ENCODE data around the gene CAMTA1.

The CAMTA1 gene

GRCh38 chr1:7253118-7253480 lies 467.8 kb downstream of the CAMTA1 start:
- DNase-seq (ENCODE audit: low read depth in 3 of 3) = no peak

- no peak for DNase-seq (ENCODE audit: low read depth in 3 of 3)
Measured at GRCh38 chr1:7253988-7254587, 468.8 kb downstream of the CAMTA1 start.

- DNase-seq (ENCODE audit: low read depth in 3 of 3) = no peak
Measured at GRCh38 chr1:7255303-7256058, 470.2 kb downstream of the CAMTA1 start.

GRCh38 chr1:7256526-7256925 lies 471.3 kb downstream of the CAMTA1 start:
- DNase-seq (ENCODE audit: low read depth in 3 of 3) = no peak

- no peak for DNase-seq (ENCODE audit: low read depth in 3 of 3)
Measured at GRCh38 chr1:7257225-7257624, 472.0 kb downstream of the CAMTA1 start.

GRCh38 chr1:7258589-7259135 lies 473.4 kb downstream of the CAMTA1 start:
- DNase-seq (ENCODE audit: low read depth in 3 of 3) = no peak

- DNase-seq (ENCODE audit: low read depth in 3 of 3) = no peak
Measured at GRCh38 chr1:7259955-7260354, 474.7 kb downstream of the CAMTA1 start.

GRCh38 chr1:7261490-7261889 lies 476.2 kb downstream of the CAMTA1 start:
- no peak for DNase-seq (ENCODE audit: low read depth in 3 of 3)

- DNase-seq (ENCODE audit: low read depth in 3 of 3) = no peak
Measured at GRCh38 chr1:7262611-7263010, 477.4 kb downstream of the CAMTA1 start.

GRCh38 chr1:7263021-7263960 lies 478.0 kb downstream of the CAMTA1 start:
- no peak for DNase-seq (ENCODE audit: low read depth in 3 of 3)

- no peak for DNase-seq (ENCODE audit: low read depth in 3 of 3)
Measured at GRCh38 chr1:7264101-7264500, 478.8 kb downstream of the CAMTA1 start.

- DNase-seq (ENCODE audit: low read depth in 3 of 3) = no peak
Measured at GRCh38 chr1:7265771-7266371, 480.6 kb downstream of the CAMTA1 start.

- DNase-seq (ENCODE audit: low read depth in 3 of 3) = no peak
Measured at GRCh38 chr1:7266561-7266960, 481.3 kb downstream of the CAMTA1 start.

GRCh38 chr1:7267493-7267892 lies 482.2 kb downstream of the CAMTA1 start:
- no peak for DNase-seq (ENCODE audit: low read depth in 3 of 3)

GRCh38 chr1:7268983-7269382 lies 483.7 kb downstream of the CAMTA1 start:
- no peak for DNase-seq (ENCODE audit: low read depth in 3 of 3)

- no peak for DNase-seq (ENCODE audit: low read depth in 3 of 3)
Measured at GRCh38 chr1:7269525-7269924, 484.3 kb downstream of the CAMTA1 start.

- DNase-seq (ENCODE audit: low read depth in 3 of 3) = no peak
Measured at GRCh38 chr1:7274256-7274655, 489.0 kb downstream of the CAMTA1 start.

GRCh38 chr1:7278045-7278444 lies 492.8 kb downstream of the CAMTA1 start:
- DNase-seq (ENCODE audit: low read depth in 3 of 3) = no peak

- no peak for DNase-seq (ENCODE audit: low read depth in 3 of 3)
Measured at GRCh38 chr1:7278827-7279765, 493.8 kb downstream of the CAMTA1 start.

- no peak for DNase-seq (ENCODE audit: low read depth in 3 of 3)
Measured at GRCh38 chr1:7279769-7280168, 494.5 kb downstream of the CAMTA1 start.

All from stimulated activated CD4-positive, alpha-beta T cell treated with anti-CD3 and anti-CD28 coated beads, TNF-alpha, amount 100 ng/mL, for 48 hours (primary cell).